SHP77 treated with DMSO at 0.1 percent for 48 hours (cell line): Measurements from ENCODE around the gene PRSS48.
"Not testable (repeated sequence)": the region's sequence is repeated elsewhere in the genome, so short reads cannot be mapped to it uniquely, and the experiment has no call there.

Experiments used
- DNase-seq: peaks from one replicate; lab custom pipeline; 2025; lab: John Stamatoyannopoulos, UW

Gene PRSS48

GRCh38 chr4:151263455-151263854 lies 13.5 kb upstream of the PRSS48 start:
- no peak for DNase-seq

- no peak for DNase-seq
Observed at GRCh38 chr4:151266497-151266896, 10.5 kb upstream of the PRSS48 start.

GRCh38 chr4:151267104-151267503 lies 9.9 kb upstream of the PRSS48 start:
- DNase-seq: no peak

GRCh38 chr4:151267822-151268535 lies 9.0 kb upstream of the PRSS48 start:
- DNase-seq: no peak

- DNase-seq: not testable (repeated sequence)
Observed at GRCh38 chr4:151268905-151269304, 8.1 kb upstream of the PRSS48 start.

GRCh38 chr4:151284534-151285245 lies 7.7 kb downstream of the PRSS48 start:
- no peak for DNase-seq

- DNase-seq: no peak
Observed at GRCh38 chr4:151287409-151287808, 10.4 kb downstream of the PRSS48 start.

- DNase-seq: no peak
Observed at GRCh38 chr4:151291485-151291884, 14.5 kb downstream of the PRSS48 start.

GRCh38 chr4:151292038-151292437 lies 15.1 kb downstream of the PRSS48 start:
- DNase-seq: no peak

- no peak for DNase-seq
Observed at GRCh38 chr4:151294833-151295496, 18.0 kb downstream of the PRSS48 start.

GRCh38 chr4:151296227-151296626 lies 19.3 kb downstream of the PRSS48 start:
- no peak for DNase-seq

- no peak for DNase-seq
Observed at GRCh38 chr4:151297170-151297569, 20.2 kb downstream of the PRSS48 start.

GRCh38 chr4:151302432-151302831 lies 25.5 kb downstream of the PRSS48 start:
- no peak for DNase-seq

- no peak for DNase-seq
Observed at GRCh38 chr4:151304226-151304625, 27.3 kb downstream of the PRSS48 start.

- DNase-seq: no peak
Observed at GRCh38 chr4:151304755-151305154, 27.8 kb downstream of the PRSS48 start.

GRCh38 chr4:151310124-151310728 lies 33.3 kb downstream of the PRSS48 start:
- no peak for DNase-seq

- no peak for DNase-seq
Observed at GRCh38 chr4:151313306-151314009, 36.5 kb downstream of the PRSS48 start.

GRCh38 chr4:151314010-151314355 lies 37.0 kb downstream of the PRSS48 start:
- DNase-seq: no peak

- DNase-seq: no peak
Observed at GRCh38 chr4:151314479-151314878, 37.5 kb downstream of the PRSS48 start.

- DNase-seq: no peak
Observed at GRCh38 chr4:151315212-151315886, 38.4 kb downstream of the PRSS48 start.

- DNase-seq: no peak
Observed at GRCh38 chr4:151316645-151317044, 39.7 kb downstream of the PRSS48 start.
